SK-N-SH treated with all-trans-retinoic acid at 6 μM for 48 hours (cell line): ENCODE measurements around the gene C8B.

Source experiments
- ARNTL ChIP-seq: fragments of 450-650 bp; formaldehyde crosslinking; IDR thresholded peaks from 2 replicates; pipeline ENCODE4 v1.5.0; 2020; ENCODE audit warnings: low read depth, mild to moderate bottlenecking, moderate library complexity, borderline replicate concordance
- CREB5 ChIP-seq: fragments of 250-450 bp; sonication (Bioruptor Pico); IDR thresholded peaks from 2 replicates; pipeline ENCODE4 v1.5.1; 2020; ENCODE audit warnings: low read depth, mild to moderate bottlenecking, moderate library complexity
- CSRNP3 ChIP-seq: fragments of 250-450 bp; sonication (Bioruptor Pico); IDR thresholded peaks from 2 replicates; pipeline ENCODE4 v1.5.1; 2021; ENCODE audit warnings: mild to moderate bottlenecking, moderate library complexity

- TF ChIP-seq CREB5 (CRISPR knock-in tag) (no peak), CSRNP3 (no peak), ARNTL (no peak)
Observed at GRCh38 chr1:56890229-56890628, 75.6 kb downstream of the C8B start.
